Measurements from ENCODE around the gene SLC46A2.

- TF ChIP-seq, protein P1, sequence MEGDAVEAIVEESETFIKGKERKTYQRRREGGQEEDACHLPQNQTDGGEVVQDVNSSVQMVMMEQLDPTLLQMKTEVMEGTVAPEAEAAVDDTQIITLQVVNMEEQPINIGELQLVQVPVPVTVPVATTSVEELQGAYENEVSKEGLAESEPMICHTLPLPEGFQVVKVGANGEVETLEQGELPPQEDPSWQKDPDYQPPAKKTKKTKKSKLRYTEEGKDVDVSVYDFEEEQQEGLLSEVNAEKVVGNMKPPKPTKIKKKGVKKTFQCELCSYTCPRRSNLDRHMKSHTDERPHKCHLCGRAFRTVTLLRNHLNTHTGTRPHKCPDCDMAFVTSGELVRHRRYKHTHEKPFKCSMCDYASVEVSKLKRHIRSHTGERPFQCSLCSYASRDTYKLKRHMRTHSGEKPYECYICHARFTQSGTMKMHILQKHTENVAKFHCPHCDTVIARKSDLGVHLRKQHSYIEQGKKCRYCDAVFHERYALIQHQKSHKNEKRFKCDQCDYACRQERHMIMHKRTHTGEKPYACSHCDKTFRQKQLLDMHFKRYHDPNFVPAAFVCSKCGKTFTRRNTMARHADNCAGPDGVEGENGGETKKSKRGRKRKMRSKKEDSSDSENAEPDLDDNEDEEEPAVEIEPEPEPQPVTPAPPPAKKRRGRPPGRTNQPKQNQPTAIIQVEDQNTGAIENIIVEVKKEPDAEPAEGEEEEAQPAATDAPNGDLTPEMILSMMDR (IDR thresholded peaks at IDR 0.05 in 2 of 3, conservative IDR thresholded peaks at IDR 0.05 in 1 of 3; ENCODE audit: borderline replicate concordance in 1 of 3, insufficient read depth in 1 of 3, low read depth in 2 of 3, low read length in 2 of 3): no peak
- no peak for TF ChIP-seq POLR2AphosphoS5 (IDR thresholded peaks at IDR 0.05; ENCODE audit: low read depth, low read length)
- TF ChIP-seq, protein P2, sequence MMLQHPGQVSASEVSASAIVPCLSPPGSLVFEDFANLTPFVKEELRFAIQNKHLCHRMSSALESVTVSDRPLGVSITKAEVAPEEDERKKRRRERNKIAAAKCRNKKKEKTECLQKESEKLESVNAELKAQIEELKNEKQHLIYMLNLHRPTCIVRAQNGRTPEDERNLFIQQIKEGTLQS (IDR thresholded peaks at IDR 0.05): no peak
- no peak for TF ChIP-seq SIN3A (IDR thresholded peaks at IDR 0.05; ENCODE audit: low read depth)
- TF ChIP-seq SRF (IDR thresholded peaks at IDR 0.05; ENCODE audit: low read depth): no peak
- TF ChIP-seq SP1 (IDR thresholded peaks at IDR 0.05; ENCODE audit: low read depth): no peak
- no peak for TF ChIP-seq EGR1 (IDR thresholded peaks at IDR 0.05; ENCODE audit: low read depth)
- TF ChIP-seq POLR2A (IDR thresholded peaks at IDR 0.05; ENCODE audit: borderline replicate concordance, extremely low read depth, insufficient read depth, insufficient read length): no peak
- no peak for TF ChIP-seq CEBPB (IDR thresholded peaks at IDR 0.05; ENCODE audit: low read depth)
- TF ChIP-seq REST (IDR thresholded peaks at IDR 0.05; ENCODE audit: low read depth): no peak
- TF ChIP-seq TCF7L2 (IDR thresholded peaks at IDR 0.05; ENCODE audit: borderline replicate concordance, extremely low read depth, insufficient read depth, insufficient read length): no peak
- no peak for TF ChIP-seq EZH2 (IDR thresholded peaks at IDR 0.05)
- no peak for TF ChIP-seq EZH2phosphoT487 (IDR thresholded peaks at IDR 0.05; ENCODE audit: borderline replicate concordance)
- no peak for TF ChIP-seq ZNF274 (IDR thresholded peaks at IDR 0.05; ENCODE audit: low read depth, low read length)
Observed at GRCh38 chr9:112880650-112881049, 10.0 kb downstream of the SLC46A2 start.

Data from HCT116 (cell line).